Tibial artery (tissue), 4 donors: Measurements from ENCODE around the gene CRYM.

Experiments
- DNase-seq, 2 donors: peaks; one replicate each; pipeline ENCODE4 v3.0.0-alpha.2; 2019
- H3K27ac ChIP-seq, 2 donors: fragments of 200-600 bp; sonication (generic) in 1 of 2; 1 replicate in 1 of 2; 2 replicates in 1 of 2; pipeline ENCODE4 v1.5.1; 2018 to 2019; ENCODE audit warnings: mild to moderate bottlenecking in 1 of 2
- H3K27me3 ChIP-seq, 2 donors: fragments of 200-600 bp; sonication (generic) in 1 of 2; one replicate each; pipeline versions ENCODE4 v1.5.1 to v1.6.0; 2016 to 2019
- H3K36me3 ChIP-seq, 3 donors: fragments of 200-600 bp; sonication (generic) in 2 of 3; one replicate each; pipeline ENCODE4 v1.5.1; 2016 to 2019; ENCODE audit warnings: mild to moderate bottlenecking in 2 of 3
- H3K4me1 ChIP-seq, 4 donors: fragments of 200-600 bp; sonication (generic) in 2 of 4; 1 replicate in 3 of 4; 2 replicates in 1 of 4; pipeline ENCODE4 v1.5.1; 2016 to 2019
- H3K4me3 ChIP-seq, 2 donors: fragments of 200-600 bp; sonication (generic) in 1 of 2; 1 replicate in 1 of 2; 2 replicates in 1 of 2; pipeline ENCODE4 v1.5.1; 2018 to 2019; ENCODE audit warnings: mild to moderate bottlenecking in 2 of 2
- H3K9me3 ChIP-seq, 3 donors: fragments of 200-600 bp; sonication (generic) in 1 of 3; one replicate each; pipeline ENCODE4 v1.5.1; 2016 to 2019
- CTCF ChIP-seq, 2 experiments: fragments of 200-600 bp in 1 of 2; fragments of 450-650 bp in 1 of 2; IDR thresholded peaks; one replicate each; pipeline ENCODE4 v1.5.1; 2017 to 2019; ENCODE audit warnings: antibody characterized with exemption in 2 of 2, mild to moderate bottlenecking in 1 of 2, moderate library complexity in 1 of 2
- intact Hi-C: fragments of 100-400 bp; cut with DNase I; formaldehyde crosslinking; loops from one replicate; pipeline ENCODE4 v1.15.0; 2023; ENCODE audit warnings: low total_unique reads

Gene CRYM

GRCh38 chr16:21217121-21217520, 61.0 kb downstream of the CRYM start:
- H3K27ac ChIP-seq: no peak overlapping the region
- DNase-seq: no peak
- no peak for TF ChIP-seq CTCF (IDR thresholded peaks at IDR 0.05)
- no peaks in the 10 kb centered on the region for H3K4me1 ChIP-seq
- intact Hi-C loops: no loop called here
- H3K36me3 ChIP-seq: no peaks in the 10 kb centered on the region
- no peaks in the 10 kb centered on the region for H3K9me3 ChIP-seq
- H3K4me3 ChIP-seq: no peak overlapping the region
- peaks cover 0 to 20% of the 10 kb centered on the region in 2 donors for H3K27me3 ChIP-seq

- no peak for DNase-seq
- Histone ChIP-seq H3K36me3 (no peaks in the 10 kb centered on the region), H3K27me3 (peaks cover 0 to 31% of the 10 kb centered on the region in 2 donors), H3K27ac (no peak overlapping the region), H3K4me3 (no peak overlapping the region), H3K4me1 (no peaks in the 10 kb centered on the region), H3K9me3 (no peaks in the 10 kb centered on the region)
- intact Hi-C loops: no loop called here
- no peak for TF ChIP-seq CTCF (IDR thresholded peaks at IDR 0.05)
These were observed 64.0 kb downstream of the CRYM start for GRCh38 chr16:21214086-21214485.

- no peak within 1 kb of the TSS for H3K4me3 ChIP-seq
- H3K27ac ChIP-seq: no peak within 1 kb of the TSS
- H3K9me3 ChIP-seq: no peaks in the 10 kb centered on the region
- DNase-seq: no peak
- intact Hi-C loops: no loop called here
- TF ChIP-seq CTCF (IDR thresholded peaks at IDR 0.05): no peak
- no peaks in the 10 kb centered on the region for H3K4me1 ChIP-seq
- peaks cover 0 to 25% of the 10 kb centered on the region in 2 donors for H3K27me3 ChIP-seq
- no peaks in the 10 kb centered on the region for H3K36me3 ChIP-seq
These were observed 66.6 kb downstream of the CRYM start, which contains the start of gene ZP2 for GRCh38 chr16:21211486-21211885. TSS of gene ZP2 (minus strand) at chr16:21211574. CDS start at chr16:21211547, 27 bp downstream.
